DND-41 (cell line): Measurements from ENCODE around the gene PMF1.

Source experiments
- ATAC-seq: fragments of 200-7000 bp; cut with Tn5 transposase; 3 replicates; pipeline ENCODE4 v1.9.1; 2021; ENCODE audit warnings: low read depth; ENCODE audit not compliant: insufficient read depth
- DNase-seq: peaks from one replicate; pipeline ENCODE4 v3.0.0-alpha.2; 2020
- H2AFZ ChIP-seq: 2 replicates; pipeline ENCODE4 v1.6.0; 2012; ENCODE audit warnings: low read depth, low read length
- H3K27ac ChIP-seq: 2 replicates; pipeline ENCODE4 v1.5.1; 2012; ENCODE audit warnings: low read length, inconsistent platforms
- H3K27me3 ChIP-seq: fragments of 200-600 bp; sonication (generic); 2 replicates; pipeline ENCODE4 v1.6.0; 2012; ENCODE audit warnings: low read length, mild to moderate bottlenecking, inconsistent platforms; ENCODE audit not compliant: insufficient read depth, poor library complexity
- H3K36me3 ChIP-seq: 2 replicates; pipeline ENCODE4 v1.5.1; 2012; ENCODE audit warnings: low read length, inconsistent platforms; ENCODE audit not compliant: insufficient read depth
- H3K4me1 ChIP-seq: 2 replicates; pipeline ENCODE4 v1.5.1; 2012; ENCODE audit warnings: mild to moderate bottlenecking, low read length; ENCODE audit not compliant: insufficient read depth
- H3K4me2 ChIP-seq: 2 replicates; pipeline ENCODE4 v1.6.0; 2012; ENCODE audit warnings: mild to moderate bottlenecking, moderate library complexity, low read length, inconsistent platforms; ENCODE audit not compliant: insufficient read depth
- H3K4me3 ChIP-seq, 2 experiments: fragments of 200-600 bp in 1 of 2; shearing (Covaris generic) in 1 of 2; 2 replicates each; pipeline ENCODE4 v1.5.1; 2012 to 2016; ENCODE audit warnings: inconsistent platforms in 2 of 2, low read length in 2 of 2, mild to moderate bottlenecking in 2 of 2, low read depth in 1 of 2, moderate library complexity in 1 of 2
- H3K79me2 ChIP-seq: 2 replicates; pipeline ENCODE4 v1.6.0; 2012; ENCODE audit warnings: low read length, inconsistent platforms; ENCODE audit not compliant: insufficient read depth
- H3K9ac ChIP-seq: 2 replicates; pipeline ENCODE4 v1.6.0; 2012; ENCODE audit warnings: low read depth, mild to moderate bottlenecking, inconsistent platforms, low read length, moderate library complexity
- H3K9me3 ChIP-seq: 2 replicates; pipeline ENCODE4 v1.5.1; 2012; ENCODE audit warnings: low read length, moderate library complexity, mild to moderate bottlenecking, inconsistent platforms; ENCODE audit not compliant: insufficient read depth, severe bottlenecking
- H4K20me1 ChIP-seq: 2 replicates; pipeline ENCODE4 v1.6.0; 2012; ENCODE audit warnings: low read length; ENCODE audit not compliant: insufficient read depth
- CTCF ChIP-seq: IDR thresholded peaks from 2 replicates; pipeline ENCODE4 v1.5.1; 2012; ENCODE audit warnings: borderline replicate concordance, low read length, moderate library complexity, mild to moderate bottlenecking; ENCODE audit not compliant: poor library complexity, severe bottlenecking; ENCODE audit errors: extremely low read depth
- EZH2 ChIP-seq: IDR thresholded peaks from 3 replicates; pipeline ENCODE4 v1.6.1; 2012; ENCODE audit warnings: borderline replicate concordance, low read depth, mild to moderate bottlenecking, moderate library complexity, low read length, inconsistent platforms; ENCODE audit not compliant: severe bottlenecking

PMF1 gene

GRCh38 chr1:156241926-156242325, 29.1 kb downstream of the PMF1 start, which contains the start of gene BGLAP:
TSS of gene BGLAP (plus strand) at chr1:156242184. CDS start at chr1:156242232, 48 bp downstream.
- no peak within 1 kb of the TSS for H3K4me2 ChIP-seq
- H3K27ac ChIP-seq = no peak within 1 kb of the TSS
- H3K9ac ChIP-seq = no peak within 1 kb of the TSS
- H3K27me3 ChIP-seq = no peaks in the 10 kb centered on the region
- TF ChIP-seq EZH2 (no peak), CTCF (no peak)
- ATAC-seq (no peak), DNase-seq (no peak)
- H3K9me3 ChIP-seq = no peaks in the 10 kb centered on the region
- H2AFZ ChIP-seq = no peak within 1 kb of the TSS
- no peaks in the 10 kb centered on the region for H3K4me1 ChIP-seq
- no peaks in the 10 kb centered on the region for H3K79me2 ChIP-seq
- H3K36me3 ChIP-seq = peaks cover 33% of the 10 kb centered on the region
- 0 out of 2 replicates have a peak, but pooled peaks cover 5% of the 10 kb centered on the region for H4K20me1 ChIP-seq
- no peak within 1 kb of the TSS for H3K4me3 ChIP-seq

GRCh38 chr1:156242738-156243137, 29.9 kb downstream of the PMF1 start:
- no peak for TF ChIP-seq CTCF
- Histone ChIP-seq H3K9me3 (no peaks in the 10 kb centered on the region), H3K9ac (no peak overlapping the region), H3K36me3 (peaks cover 27% of the 10 kb centered on the region; the same call in 1 of the 2 replicates), H3K4me2 (no peak overlapping the region), H3K27me3 (no peaks in the 10 kb centered on the region), H3K27ac (no peak overlapping the region), H3K4me3 (no peak overlapping the region), H4K20me1 (0 out of 2 replicates have a peak, but pooled peaks cover 7% of the 10 kb centered on the region), H3K79me2 (no peaks in the 10 kb centered on the region), H2AFZ (no peak overlapping the region), H3K4me1 (no peaks in the 10 kb centered on the region)
- no peak for ATAC-seq
- DNase-seq = no peak

GRCh38 chr1:156244126-156244525, 31.3 kb downstream of the PMF1 start:
- Histone ChIP-seq H3K4me2 (no peak overlapping the region), H3K79me2 (no peaks in the 10 kb centered on the region), H2AFZ (no peak overlapping the region), H3K36me3 (peaks cover 17% of the 10 kb centered on the region; the same call in 1 of the 2 replicates), H3K4me1 (no peaks in the 10 kb centered on the region), H3K27ac (no peak overlapping the region), H4K20me1 (peaks cover 7% of the 10 kb centered on the region; the same call in 1 of the 2 replicates), H3K9ac (no peak overlapping the region), H3K9me3 (no peaks in the 10 kb centered on the region), H3K4me3 (no peak overlapping the region), H3K27me3 (no peaks in the 10 kb centered on the region)
- ATAC-seq (no peak), DNase-seq (no peak)
- TF ChIP-seq CTCF = no peak
- no peak for TF ChIP-seq EZH2

GRCh38 chr1:156244712-156245111, 31.9 kb downstream of the PMF1 start:
- H3K9me3 ChIP-seq = no peaks in the 10 kb centered on the region
- H3K27ac ChIP-seq = no peak overlapping the region
- H3K4me3 ChIP-seq = no peak overlapping the region
- peaks cover 11% of the 10 kb centered on the region; the same call in 1 of the 2 replicates for H4K20me1 ChIP-seq
- H3K27me3 ChIP-seq = no peaks in the 10 kb centered on the region
- H3K4me1 ChIP-seq = no peaks in the 10 kb centered on the region
- DNase-seq (no peak), ATAC-seq (no peak)
- no peaks in the 10 kb centered on the region for H3K79me2 ChIP-seq
- H3K9ac ChIP-seq = no peak overlapping the region
- no peak overlapping the region for H3K4me2 ChIP-seq
- TF ChIP-seq EZH2 = no peak
- TF ChIP-seq CTCF = no peak
- H2AFZ ChIP-seq = no peak overlapping the region
- H3K36me3 ChIP-seq = peaks cover 17% of the 10 kb centered on the region
